ENCODE results near the gene TRIP6. TPM values are rescaled to one million over a fixed set of nuclear protein-coding genes. Genes with fewer than 3 reads are reported as not detected.

Gene TRIP6
- polyA plus RNA-seq, 1 donor, result 46.1 TPM

DNA sequence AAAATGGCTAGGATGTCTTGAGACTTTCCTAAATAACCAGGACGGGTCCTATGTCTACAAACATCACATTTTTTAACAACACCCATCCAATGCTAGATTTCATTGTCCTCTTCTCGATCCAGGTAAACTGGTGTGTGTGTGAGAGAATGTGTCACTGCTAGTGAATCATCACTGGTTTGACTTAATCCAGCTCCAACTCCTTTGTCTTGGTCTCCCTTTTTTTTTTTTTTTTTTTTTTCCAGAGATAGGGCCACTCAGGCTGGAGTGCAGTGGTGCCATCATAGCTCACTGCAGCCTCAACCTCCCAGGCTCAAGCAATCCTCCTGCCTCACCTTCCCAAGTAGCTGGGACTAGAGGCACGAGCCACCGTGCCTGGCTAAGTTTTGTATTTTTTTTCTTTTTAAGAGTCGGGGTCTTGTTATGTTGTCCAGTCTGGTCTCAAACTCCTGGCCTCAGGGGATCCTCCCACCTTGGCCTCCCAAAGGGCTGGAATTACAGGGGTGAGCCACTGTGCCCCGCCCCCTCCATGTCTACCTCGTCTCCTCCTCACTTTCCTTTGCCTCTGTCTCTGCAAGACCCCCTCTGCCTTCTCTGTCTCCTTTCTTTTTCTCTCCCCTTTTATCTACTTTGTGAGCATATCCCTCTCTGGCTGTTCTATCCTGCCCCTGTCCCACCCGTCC is 24.5 kb downstream of the TRIP6 start:
- Histone ChIP-seq H3K27ac (ENCODE audit: low read length) (no peak overlapping the region), H3K4me1 (ENCODE audit: control insufficient read depth, insufficient read depth, low read length) (peaks cover 43% of the 10 kb centered on the region), H3K4me3 (ENCODE audit: low read length) (no peak overlapping the region), H3K36me3 (ENCODE audit: control insufficient read depth, insufficient read depth, low read length) (peaks cover 21% of the 10 kb centered on the region), H3K9me3 (ENCODE audit: control insufficient read depth, low read depth, low read length) (peaks cover 11% of the 10 kb centered on the region), H3K27me3 (ENCODE audit: control insufficient read depth, insufficient read depth, low read length) (peaks cover 31% of the 10 kb centered on the region)
- 74% methylated on average over 2 of the region's 8 CpGs for WGBS (ENCODE audit: insufficient coverage, low lambda C conversion rate)
- DNase-seq, result no peak

DNA sequence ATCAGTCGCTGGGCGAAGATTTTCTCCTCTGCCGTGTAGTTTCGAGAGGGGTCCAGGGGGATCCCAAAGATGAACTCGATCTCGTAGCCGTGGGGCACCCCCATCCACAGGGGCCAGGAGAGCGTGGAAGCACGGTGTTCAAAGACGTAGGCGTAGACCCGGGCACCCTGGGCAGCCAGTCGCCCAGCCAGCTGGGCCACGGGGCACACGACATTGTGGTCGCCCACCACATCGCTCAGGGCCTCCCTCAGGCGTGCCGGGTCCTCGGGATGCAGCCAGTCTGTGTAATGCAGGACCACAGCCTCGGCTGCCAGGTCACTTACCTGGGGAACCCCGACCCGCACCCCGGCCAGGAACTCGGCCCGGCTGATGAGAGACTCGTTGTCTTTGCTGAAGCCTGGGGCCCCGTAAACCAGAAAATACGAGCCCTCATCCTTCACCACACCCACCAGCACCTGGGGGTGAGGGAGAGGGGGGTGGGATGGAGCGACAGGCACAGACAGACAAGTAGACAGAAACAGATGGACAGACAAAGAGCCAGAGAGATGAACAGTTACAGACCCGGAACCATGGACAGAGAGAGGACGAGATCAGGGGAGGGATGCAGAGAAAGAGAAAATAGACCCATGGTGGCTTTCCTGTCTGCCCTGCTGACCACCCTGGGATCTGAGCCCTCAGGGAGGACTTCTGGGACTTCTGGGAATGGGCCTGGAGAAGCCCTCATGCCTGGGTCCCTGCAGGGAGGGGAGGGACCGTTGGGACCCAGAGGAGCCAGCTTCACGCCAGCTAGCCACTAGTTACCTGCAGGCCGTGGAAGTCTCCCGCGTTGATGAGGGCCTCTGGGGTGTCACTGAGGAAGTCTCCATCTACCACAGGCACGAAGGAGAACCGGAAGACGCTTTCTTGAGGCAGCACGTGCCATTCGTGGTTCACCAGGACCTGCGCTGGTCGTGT is 25.5 kb downstream of the TRIP6 start:
- no peak overlapping the region for H3K27ac ChIP-seq (ENCODE audit: low read length)
- DNase-seq, result no peak
- H3K36me3 ChIP-seq (ENCODE audit: control insufficient read depth, insufficient read depth, low read length), result peaks cover 11% of the 10 kb centered on the region
- peaks cover 35% of the 10 kb centered on the region for H3K27me3 ChIP-seq (ENCODE audit: control insufficient read depth, insufficient read depth, low read length)
- no peak overlapping the region for H3K4me3 ChIP-seq (ENCODE audit: low read length)
- peaks cover 11% of the 10 kb centered on the region for H3K9me3 ChIP-seq (ENCODE audit: control insufficient read depth, low read depth, low read length)
- WGBS (ENCODE audit: insufficient coverage, low lambda C conversion rate), result 83% methylated on average over 2 of the region's 44 CpGs
- H3K4me1 ChIP-seq (ENCODE audit: control insufficient read depth, insufficient read depth, low read length), result peaks cover 48% of the 10 kb centered on the region

- H3K9me3 ChIP-seq (ENCODE audit: control insufficient read depth, low read depth, low read length), result peaks cover 11% of the 10 kb centered on the region
- H3K27ac ChIP-seq (ENCODE audit: low read length), result no peak overlapping the region
- no CpG with 5 or more reads among the region's 32 CpGs for WGBS (ENCODE audit: insufficient coverage, low lambda C conversion rate)
- H3K4me1 ChIP-seq (ENCODE audit: control insufficient read depth, insufficient read depth, low read length), result peaks cover 43% of the 10 kb centered on the region
- H3K36me3 ChIP-seq (ENCODE audit: control insufficient read depth, insufficient read depth, low read length), result peaks cover 4% of the 10 kb centered on the region
- H3K4me3 ChIP-seq (ENCODE audit: low read length), result no peak overlapping the region
- DNase-seq, result no peak
- H3K27me3 ChIP-seq (ENCODE audit: control insufficient read depth, insufficient read depth, low read length), result peaks cover 35% of the 10 kb centered on the region
Measured at GRCh38 chr7:100893318-100893895, 26.2 kb downstream of the TRIP6 start.

- Histone ChIP-seq H3K27ac (ENCODE audit: low read length) (no peak overlapping the region), H3K27me3 (ENCODE audit: control insufficient read depth, insufficient read depth, low read length) (peaks cover 35% of the 10 kb centered on the region), H3K9me3 (ENCODE audit: control insufficient read depth, low read depth, low read length) (peaks cover 11% of the 10 kb centered on the region), H3K4me3 (ENCODE audit: low read length) (peak overlapping the region; percentile 54), H3K36me3 (ENCODE audit: control insufficient read depth, insufficient read depth, low read length) (no peaks in the 10 kb centered on the region), H3K4me1 (ENCODE audit: control insufficient read depth, insufficient read depth, low read length) (peaks cover 36% of the 10 kb centered on the region)
- WGBS (ENCODE audit: insufficient coverage, low lambda C conversion rate), result no CpG with 5 or more reads among the region's 40 CpGs
- no peak for DNase-seq
Measured at GRCh38 chr7:100893910-100894721, 26.9 kb downstream of the TRIP6 start.

DNA sequence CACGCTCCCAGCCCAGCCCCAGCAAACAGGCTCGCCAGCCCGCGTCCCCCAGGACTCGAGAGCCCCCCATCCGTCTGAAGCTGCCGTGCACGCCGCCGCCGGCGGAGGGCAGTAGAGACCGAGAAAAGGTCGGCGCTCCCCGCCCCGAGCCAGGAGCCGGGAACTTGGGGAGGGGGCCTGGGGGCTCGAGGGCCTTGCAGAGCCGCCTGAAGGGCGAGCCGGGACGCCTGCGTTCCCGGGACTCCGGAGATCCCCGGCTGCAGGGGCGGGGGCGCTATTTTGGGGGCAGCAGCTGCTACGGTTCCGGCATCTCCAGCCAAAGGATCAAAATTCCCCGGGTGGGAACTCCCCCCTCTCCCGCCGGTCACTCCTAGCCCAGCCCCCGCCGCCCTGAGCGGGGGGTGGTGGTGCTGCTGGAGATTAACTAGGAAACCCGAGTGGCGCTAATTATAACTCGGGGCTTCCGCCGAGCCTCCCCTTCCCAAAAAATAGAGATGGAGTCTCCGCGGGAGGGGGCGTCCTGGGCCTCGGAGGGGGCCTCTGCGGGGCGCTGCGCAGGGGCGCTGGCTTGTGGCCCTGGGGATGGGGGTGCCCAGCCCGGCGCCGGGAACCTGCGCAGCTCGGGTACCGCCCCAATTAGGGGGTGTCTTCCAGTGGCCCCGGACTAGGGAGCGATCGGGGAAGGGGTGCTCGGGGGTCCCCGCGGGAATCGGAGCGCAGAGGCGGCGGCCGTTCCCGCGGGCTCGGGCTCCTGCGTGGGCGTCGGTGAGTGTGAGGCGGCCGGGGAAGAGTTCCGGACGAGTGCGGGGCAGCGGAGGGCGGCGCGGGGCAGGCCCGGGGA is 27.9 kb downstream of the TRIP6 start:
- no CpG with 5 or more reads among the region's 83 CpGs for WGBS (ENCODE audit: insufficient coverage, low lambda C conversion rate)
- peaks cover 33% of the 10 kb centered on the region for H3K4me1 ChIP-seq (ENCODE audit: control insufficient read depth, insufficient read depth, low read length)

GRCh38 chr7:100895701-100895955 is 28.4 kb downstream of the TRIP6 start, which contains the start of gene ACHE:
Gene ACHE (minus strand): TSS chr7:100895888. CDS start chr7:100894232, 1,656 bp downstream.
- Histone ChIP-seq H3K4me3 (ENCODE audit: low read length) (peak within 1 kb of the TSS; percentile 54), H3K27ac (ENCODE audit: low read length) (peak within 1 kb of the TSS; percentile 51), H3K4me1 (ENCODE audit: control insufficient read depth, insufficient read depth, low read length) (peaks cover 27% of the 10 kb centered on the region), H3K36me3 (ENCODE audit: control insufficient read depth, insufficient read depth, low read length) (no peaks in the 10 kb centered on the region), H3K9me3 (ENCODE audit: control insufficient read depth, low read depth, low read length) (peaks cover 11% of the 10 kb centered on the region), H3K27me3 (ENCODE audit: control insufficient read depth, insufficient read depth, low read length) (peaks cover 35% of the 10 kb centered on the region)
- DNase-seq, result peak in 1 of 2 donors; percentile 45
- WGBS (ENCODE audit: insufficient coverage, low lambda C conversion rate), result no CpG with 5 or more reads among the region's 32 CpGs

More for the DNA sequence above, 27.9 kb downstream of the TRIP6 start:
- Histone ChIP-seq H3K4me3 (ENCODE audit: low read length) (peak overlapping the region; percentile 54), H3K27me3 (ENCODE audit: control insufficient read depth, insufficient read depth, low read length) (peaks cover 35% of the 10 kb centered on the region), H3K27ac (ENCODE audit: low read length) (no peak overlapping the region), H3K36me3 (ENCODE audit: control insufficient read depth, insufficient read depth, low read length) (no peaks in the 10 kb centered on the region), H3K9me3 (ENCODE audit: control insufficient read depth, low read depth, low read length) (peaks cover 11% of the 10 kb centered on the region)
- peak in 1 of 2 donors; percentile 48 for DNase-seq

GRCh38 chr7:100895956-100896731 is 29.0 kb downstream of the TRIP6 start:
- H3K4me3 ChIP-seq (ENCODE audit: low read length), result peak overlapping the region; percentile 31

GRCh38 chr7:100896732-100897608 is 29.8 kb downstream of the TRIP6 start:
- H3K36me3 ChIP-seq (ENCODE audit: control insufficient read depth, insufficient read depth, low read length), result no peaks in the 10 kb centered on the region
- peak overlapping the region; percentile 3 for H3K4me3 ChIP-seq (ENCODE audit: low read length)
- peaks cover 11% of the 10 kb centered on the region for H3K9me3 ChIP-seq (ENCODE audit: control insufficient read depth, low read depth, low read length)
- peak in 1 of 2 donors; percentile 75 for DNase-seq
- peak overlapping the region; percentile 82 for H3K27ac ChIP-seq (ENCODE audit: low read length)
- no CpG with 5 or more reads among the region's 95 CpGs for WGBS (ENCODE audit: insufficient coverage, low lambda C conversion rate)
- peaks cover 26% of the 10 kb centered on the region for H3K4me1 ChIP-seq (ENCODE audit: control insufficient read depth, insufficient read depth, low read length)
- H3K27me3 ChIP-seq (ENCODE audit: control insufficient read depth, insufficient read depth, low read length), result peaks cover 29% of the 10 kb centered on the region

More at GRCh38 chr7:100895956-100896731, 29.0 kb downstream of the TRIP6 start:
- Histone ChIP-seq H3K4me1 (ENCODE audit: control insufficient read depth, insufficient read depth, low read length) (peaks cover 27% of the 10 kb centered on the region), H3K27me3 (ENCODE audit: control insufficient read depth, insufficient read depth, low read length) (peaks cover 31% of the 10 kb centered on the region), H3K27ac (ENCODE audit: low read length) (peak overlapping the region; percentile 51), H3K36me3 (ENCODE audit: control insufficient read depth, insufficient read depth, low read length) (no peaks in the 10 kb centered on the region), H3K9me3 (ENCODE audit: control insufficient read depth, low read depth, low read length) (peaks cover 11% of the 10 kb centered on the region)
- peak; percentile 76 to 88 for DNase-seq
- WGBS (ENCODE audit: insufficient coverage, low lambda C conversion rate), result no CpG with 5 or more reads among the region's 54 CpGs

Measured in large intestine (tissue), 3 donors.